GOT3 (cell line): ENCODE results near the gene FAF2.
"Not testable (repeated sequence)": the region's sequence is repeated elsewhere in the genome, so short reads cannot be mapped to it uniquely, and the experiment has no call there.

Experiments
- DNase-seq: peaks from one replicate; lab custom pipeline; 2025; ENCODE audit warnings: mixed read lengths; lab: John Stamatoyannopoulos, UW

FAF2 gene, protein sequence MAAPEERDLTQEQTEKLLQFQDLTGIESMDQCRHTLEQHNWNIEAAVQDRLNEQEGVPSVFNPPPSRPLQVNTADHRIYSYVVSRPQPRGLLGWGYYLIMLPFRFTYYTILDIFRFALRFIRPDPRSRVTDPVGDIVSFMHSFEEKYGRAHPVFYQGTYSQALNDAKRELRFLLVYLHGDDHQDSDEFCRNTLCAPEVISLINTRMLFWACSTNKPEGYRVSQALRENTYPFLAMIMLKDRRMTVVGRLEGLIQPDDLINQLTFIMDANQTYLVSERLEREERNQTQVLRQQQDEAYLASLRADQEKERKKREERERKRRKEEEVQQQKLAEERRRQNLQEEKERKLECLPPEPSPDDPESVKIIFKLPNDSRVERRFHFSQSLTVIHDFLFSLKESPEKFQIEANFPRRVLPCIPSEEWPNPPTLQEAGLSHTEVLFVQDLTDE

DNA sequence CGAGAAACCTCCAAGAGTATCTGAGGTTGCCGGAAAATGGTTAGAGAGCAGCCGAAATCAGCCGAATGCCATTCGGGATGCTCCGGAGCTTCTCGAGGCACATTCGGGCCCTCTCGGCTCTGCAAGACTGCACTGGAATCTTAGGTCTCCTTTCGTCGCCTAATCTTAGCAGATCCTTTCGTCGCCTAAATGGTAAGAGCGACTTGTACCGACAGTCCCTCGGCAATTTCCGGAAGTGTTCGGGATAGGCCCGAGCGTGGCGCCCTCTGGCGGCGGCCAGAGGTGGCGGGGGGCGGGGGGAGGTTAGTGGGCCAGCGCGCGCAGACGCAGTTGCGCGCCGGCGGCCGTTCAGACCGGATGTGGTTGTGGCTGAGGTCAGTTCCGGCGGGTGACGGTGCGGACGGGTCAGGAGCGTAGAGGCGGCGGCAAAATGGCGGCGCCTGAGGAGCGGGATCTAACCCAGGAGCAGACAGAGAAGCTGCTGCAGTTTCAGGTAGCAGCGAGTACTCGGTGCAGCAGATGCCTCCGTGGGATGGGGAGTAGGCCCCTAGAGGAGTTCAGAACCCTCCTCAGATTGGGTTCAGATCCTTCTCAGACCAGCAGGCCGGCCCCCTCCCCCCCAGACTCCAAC lies at the start of gene FAF2:
FAF2 (plus strand) TSS at position 408 of the 631 bp plus-strand sequence; CDS start at position 431, 23 bp downstream.
- peak; percentile 97 for DNase-seq

DNA sequence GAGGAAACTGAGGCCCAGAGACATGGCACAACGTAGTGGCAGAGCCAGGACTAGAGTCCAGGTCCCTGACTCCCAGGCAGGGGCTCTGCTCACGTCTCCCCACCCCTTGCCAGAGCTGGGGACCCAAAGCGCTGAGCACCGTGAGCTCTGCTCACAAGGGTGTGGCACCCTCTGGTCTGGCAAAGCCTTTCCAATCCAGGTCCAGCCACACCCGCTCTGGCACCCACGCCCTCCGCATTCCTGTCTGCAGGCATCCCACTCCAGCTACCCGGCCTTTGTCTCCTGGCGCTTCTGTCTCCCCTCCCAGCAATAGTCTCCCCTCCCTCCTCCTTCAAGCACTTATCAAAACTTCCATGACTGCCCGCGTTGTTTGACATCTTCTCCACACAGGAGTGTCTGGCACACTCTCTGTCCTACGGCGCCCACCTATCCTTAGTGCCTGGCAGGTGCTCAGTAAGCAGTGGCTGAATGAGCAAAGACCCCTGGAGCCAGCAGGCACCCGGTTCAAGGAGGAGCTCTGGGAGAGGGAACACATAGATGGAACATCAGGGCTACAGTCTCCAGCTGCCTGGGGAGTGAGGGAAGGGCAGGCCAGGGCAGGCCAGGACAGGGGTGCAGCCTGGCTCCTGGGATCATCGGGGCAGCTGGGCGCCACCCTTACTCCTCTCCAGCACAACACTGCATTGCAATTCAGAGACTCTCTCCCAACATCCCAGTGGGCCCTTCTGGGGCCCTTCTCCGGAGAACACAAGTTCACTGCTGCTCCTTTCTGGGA lies 47.6 kb upstream of the FAF2 start:
- DNase-seq: no peak

DNA sequence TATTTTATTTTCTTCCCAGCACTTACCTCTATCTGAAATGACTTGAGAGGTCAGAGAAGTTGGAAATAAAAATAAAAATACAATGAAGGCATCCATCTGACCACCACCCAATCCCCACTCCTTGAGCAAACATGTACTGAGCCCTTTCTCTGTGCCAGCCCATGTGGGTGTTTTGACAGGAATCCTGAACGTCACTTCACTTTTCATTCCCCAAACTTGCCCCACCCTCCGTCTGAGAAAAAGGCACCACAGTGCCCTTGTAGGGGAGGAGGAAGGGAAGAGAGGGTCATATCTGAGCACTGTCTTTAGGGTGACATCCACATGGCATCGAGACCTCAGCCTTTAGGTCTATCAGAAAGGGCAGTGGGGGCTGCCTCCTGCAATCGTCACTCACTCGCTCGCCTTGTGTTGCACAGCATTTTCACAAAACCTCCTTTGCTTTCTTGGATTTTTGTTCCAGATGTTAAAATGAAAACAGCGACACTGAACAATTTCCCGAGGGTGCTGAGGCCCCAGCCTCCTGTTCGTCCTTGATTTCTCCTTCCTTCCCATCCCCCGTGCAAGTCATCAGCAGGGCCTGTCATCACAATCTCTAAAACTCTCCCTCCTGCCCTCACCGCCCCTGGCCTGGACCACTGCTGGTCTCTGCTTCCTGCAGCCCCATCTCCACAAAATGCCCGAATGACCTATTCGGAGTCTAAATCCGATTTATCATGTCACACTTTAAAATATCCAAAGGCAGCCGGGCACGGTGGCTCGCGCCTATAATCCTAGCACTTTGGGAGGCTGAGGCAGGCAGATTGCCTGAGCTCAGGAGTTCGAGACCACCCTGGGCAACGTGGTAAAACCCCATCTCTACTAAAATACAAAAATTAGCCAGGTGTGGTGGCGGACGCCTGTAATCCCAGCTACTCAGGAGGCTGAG lies 46.6 kb upstream of the FAF2 start:
- DNase-seq: no peak

DNA sequence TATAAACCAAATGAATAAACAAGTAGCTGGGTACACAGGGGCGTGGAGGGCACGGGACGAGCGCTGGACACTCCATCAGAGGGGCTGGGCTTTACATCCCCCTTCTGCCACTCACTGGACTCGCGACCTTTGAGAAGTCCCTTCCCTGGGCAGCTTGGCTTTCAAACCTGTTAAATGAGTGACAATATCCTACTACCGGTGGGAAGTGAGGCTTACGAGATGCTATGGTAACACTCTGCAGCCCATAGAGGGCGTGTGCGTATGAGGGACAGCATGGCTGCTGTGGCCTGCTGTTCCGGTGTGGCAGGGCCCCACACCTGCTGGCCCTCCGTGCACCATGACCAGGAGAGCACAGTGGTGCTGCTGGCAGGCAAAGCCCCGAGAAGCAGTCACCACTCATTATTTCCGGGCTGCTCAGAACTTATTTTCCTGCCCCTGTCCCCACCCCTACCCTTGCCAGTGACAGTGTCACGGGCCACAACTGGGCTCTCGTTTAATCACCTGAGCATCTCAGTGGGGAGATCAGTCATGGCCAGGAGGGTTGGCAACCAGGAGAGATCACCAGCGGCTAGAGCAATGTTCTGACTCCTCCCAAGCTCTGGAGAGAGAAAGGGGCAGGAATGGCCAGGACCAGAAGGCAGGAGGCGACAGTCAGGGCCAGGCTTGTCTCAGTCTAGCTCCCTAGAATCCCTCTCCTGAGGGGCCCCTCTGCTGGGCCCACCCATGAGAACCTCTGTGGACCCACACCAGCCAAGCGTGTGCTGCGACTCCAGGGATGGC lies 42.3 kb upstream of the FAF2 start:
- no peak for DNase-seq

DNA sequence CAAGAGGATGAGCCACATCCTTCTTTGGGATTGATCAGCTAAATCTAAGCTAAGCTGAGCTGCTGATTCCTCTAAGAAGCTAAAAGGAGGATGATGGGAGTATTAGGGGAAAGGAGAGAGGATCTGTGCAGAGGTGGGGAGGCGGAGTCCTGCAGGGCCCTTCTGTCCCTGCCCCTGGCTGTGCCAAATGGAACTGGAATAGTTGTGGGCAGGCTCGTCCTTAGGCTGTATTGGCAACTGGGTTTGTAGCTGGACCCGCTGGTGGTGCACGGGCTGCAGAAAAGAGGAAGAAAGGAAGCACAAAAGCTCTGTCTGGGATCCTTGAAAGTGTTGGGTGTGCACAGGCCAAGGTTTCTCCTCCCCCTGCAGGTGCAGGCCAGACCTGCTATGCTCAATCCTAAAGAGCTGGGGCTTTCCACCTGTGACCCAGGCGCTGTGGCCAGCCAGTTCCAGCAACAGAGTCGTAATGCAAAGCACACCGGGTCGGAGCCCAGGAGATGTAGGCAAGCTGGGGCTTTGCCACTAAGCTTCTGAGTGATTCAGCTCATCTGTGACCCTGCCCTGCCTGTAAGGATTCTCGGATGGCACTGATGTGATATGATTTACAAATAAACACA lies 41.6 kb upstream of the FAF2 start:
- no peak for DNase-seq

DNA sequence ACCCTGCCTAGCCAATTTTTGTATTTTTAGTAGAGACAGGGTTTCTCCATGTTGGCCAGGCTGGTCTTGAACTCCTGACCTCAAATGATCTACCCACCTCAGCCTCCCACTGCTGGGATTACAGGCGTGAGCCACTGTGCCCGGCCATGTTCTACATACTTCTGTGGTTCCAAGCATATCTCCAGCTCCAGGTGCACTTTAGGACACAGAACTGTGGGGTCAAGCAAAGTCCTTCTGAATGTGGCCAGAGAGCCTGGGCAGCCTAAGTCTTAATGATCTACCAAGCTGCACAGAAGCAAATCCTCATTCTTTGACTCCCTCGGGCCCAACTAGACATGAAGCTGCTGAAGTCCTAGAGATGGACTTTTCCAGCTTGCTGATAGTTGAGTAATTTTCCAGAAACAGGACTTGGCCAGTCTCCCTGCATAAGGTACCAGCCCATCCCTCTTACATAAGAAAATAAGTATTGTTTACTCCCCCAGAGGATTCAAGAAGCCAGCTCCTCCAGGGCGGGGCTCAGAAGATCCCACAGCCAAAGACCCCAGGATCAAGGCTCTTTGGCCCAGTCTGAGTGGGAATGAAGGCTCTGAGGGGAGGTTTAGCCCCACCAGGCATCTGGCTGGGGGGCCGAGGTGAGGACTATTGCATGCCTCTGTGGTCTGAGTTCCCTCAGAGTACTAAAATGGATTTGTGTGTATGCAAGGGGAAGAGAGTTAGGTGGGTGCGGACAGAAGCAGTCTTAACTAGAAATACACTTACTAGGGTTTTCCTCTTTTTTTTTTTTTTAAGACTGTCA lies 40.5 kb upstream of the FAF2 start:
- DNase-seq: no peak

DNA sequence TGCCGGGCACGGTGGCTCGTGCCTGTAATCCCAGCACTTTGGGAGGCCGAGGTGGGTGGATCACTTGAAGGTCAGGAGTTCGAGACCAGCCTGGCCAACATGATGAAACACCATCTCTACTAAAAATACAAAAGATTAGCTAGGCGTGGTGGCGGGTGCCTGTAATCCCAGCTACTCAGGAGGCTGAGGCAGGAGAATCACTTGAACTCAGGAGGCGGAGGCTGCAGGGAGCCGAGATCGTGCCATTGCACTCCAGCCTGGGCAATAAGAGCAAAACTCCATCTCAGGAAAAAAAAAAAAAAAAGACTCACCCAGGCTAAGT lies 40.0 kb upstream of the FAF2 start:
- not testable (repeated sequence) for DNase-seq

DNA sequence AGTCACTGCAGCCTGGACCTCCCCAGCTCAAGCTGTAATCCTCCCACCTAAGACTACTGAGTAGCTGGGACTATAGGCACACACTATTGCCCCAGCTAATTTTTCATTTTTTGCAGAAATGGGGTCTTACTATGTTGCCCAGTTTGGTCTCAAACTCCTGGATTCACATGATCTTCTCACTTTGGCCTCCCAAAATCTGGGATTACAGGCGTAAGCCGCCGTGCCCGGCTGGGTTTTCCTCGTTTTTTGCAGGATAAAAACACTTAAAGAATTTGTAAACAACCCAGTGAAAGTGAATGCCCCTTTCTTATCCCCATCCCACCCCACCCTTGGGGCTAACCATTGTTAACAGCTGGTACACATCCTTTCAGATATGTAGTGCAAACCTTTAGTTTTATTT lies 39.6 kb upstream of the FAF2 start:
- DNase-seq: no peak

DNA sequence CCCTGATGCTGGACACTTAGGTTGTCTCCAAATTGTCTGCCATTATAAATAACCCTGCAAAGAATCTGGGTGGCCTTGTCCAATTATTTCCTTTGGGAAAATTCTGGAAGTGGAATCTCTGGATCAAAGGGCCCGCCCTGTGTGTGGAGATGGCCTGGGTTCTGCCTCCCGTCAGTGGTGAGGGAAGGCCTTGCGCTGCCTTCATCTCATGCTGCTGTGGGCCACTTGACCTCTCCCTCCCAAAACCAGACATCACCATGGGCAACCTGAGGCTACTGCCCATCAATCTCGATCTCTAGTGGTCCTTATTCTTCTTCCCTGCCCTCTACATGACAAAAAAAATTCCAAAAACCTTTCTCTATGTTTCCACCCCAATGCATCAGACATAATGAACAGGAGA lies 38.4 kb upstream of the FAF2 start:
- no peak for DNase-seq

DNA sequence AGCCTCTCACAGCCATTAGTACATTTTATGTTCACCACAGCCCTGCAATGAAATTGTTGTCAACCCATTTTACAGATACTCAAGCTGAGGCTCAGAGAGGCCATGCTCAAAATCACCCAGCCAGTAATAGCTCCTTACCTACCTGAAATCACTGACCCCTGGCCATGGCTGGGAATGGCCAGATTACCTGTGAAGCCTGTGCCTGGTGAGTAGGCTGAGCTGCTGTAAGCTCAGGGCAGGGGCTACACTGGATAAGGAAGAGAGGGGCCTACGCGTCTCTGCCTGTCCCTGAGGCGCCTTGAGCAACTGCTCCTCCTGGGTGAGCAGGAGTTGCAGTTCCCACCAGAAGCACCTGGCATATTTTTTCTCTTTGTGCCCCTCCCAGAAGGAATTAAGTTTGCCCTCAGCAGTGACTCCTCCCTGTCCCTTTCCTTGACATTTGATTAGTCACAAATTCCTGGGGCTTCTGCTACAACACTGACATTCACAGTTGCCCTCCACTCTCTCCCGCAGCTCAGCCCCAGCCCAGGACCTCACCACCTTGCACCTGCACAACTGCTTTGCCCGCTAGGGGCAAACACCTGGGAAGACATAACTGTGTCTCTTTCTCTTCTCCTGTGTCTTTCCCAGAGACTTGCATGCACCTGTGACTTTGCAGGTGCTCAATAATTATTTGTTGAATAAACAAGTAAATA lies 37.6 kb upstream of the FAF2 start:
- DNase-seq: no peak

DNA sequence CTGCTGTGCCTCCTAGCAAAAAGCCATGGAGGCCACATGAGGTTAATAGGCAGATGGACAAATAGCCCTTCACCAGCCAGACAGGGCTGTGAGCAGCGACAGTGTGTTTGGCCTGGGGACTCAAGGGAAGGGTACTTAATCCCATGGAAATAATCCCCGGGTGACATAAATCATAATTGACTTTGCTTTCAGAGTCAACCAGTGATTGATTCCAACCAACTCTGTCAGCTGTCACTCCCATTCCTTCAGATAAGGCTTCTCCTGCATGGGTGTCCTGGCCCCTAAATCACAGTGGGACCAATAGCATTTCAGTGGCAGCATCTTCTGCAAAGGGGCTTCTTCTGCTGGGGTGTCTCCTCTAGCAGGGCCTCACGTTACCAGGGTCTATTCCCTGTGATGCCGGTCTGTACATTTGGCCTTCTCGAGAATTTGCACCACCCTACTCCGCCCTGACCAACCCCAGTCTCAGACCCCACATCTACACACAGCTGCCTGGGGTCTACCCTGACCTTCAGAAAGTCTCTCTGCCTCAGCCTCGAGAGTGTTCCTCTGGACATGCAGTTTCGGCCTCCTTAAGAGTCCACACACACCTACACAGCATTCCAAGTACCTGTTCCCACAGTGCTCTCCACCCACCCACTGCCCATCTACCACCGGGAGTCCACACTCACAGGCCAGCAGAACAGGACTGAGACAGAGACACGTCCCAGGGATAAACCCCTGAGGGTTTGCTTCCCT lies 35.5 kb upstream of the FAF2 start:
- DNase-seq: no peak

DNA sequence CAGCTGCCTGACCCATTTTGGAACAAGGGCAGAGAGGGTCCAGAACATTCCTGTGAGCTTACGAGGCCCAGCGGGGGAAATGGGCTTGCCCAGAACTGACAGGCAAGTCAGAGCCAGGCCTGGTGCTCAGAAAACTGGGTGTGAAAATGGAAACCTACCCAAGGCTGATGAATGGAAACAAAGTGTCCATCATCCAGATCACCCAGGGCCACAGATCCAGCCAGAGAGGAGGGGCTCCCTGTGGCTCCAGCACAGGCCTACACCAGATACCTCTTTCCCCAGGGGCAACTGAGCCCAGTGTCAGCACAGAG lies 35.0 kb upstream of the FAF2 start:
- DNase-seq: no peak

DNA sequence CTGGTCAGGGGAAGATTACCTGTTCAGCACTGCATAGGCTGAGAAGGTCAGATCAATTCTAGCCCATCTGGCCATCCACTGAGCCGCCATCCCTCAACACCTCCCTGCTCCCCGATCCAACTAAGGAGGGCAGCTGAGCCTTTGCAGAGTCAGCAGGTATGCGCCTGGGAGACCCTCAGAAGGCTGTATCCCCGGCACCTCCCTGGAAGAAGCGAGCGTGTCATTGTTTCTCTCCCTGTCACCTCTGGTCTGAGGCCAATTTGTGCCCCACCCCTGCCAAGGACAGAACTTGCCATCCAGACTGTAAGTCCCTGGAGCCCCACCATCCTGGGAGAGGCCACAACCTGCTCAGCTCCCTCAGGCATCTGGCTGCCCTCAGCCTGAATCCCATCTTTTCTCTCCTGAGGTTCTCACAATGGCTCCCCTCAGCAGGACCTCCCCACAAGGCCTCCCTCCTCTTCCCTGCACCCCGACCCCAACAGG lies 34.4 kb upstream of the FAF2 start:
- no peak for DNase-seq

DNA sequence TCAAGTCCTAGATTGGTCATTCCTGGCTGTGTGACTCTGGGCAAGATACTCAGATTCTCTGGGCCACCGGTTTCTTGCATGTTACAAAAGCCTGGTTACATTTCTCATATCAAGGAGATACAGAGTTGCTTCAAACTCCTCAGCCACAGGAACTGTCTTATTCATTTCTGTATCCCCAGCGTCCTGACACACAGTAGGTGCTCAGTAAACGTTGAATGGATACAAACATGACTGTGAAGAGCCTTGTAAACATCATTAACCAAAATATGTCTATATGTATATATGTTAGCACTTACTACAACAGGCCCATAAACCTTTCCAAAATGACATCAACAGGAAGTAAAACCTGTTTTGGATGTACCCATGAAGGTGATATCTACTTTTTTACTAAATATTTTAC lies 33.5 kb upstream of the FAF2 start:
- DNase-seq: no peak

DNA sequence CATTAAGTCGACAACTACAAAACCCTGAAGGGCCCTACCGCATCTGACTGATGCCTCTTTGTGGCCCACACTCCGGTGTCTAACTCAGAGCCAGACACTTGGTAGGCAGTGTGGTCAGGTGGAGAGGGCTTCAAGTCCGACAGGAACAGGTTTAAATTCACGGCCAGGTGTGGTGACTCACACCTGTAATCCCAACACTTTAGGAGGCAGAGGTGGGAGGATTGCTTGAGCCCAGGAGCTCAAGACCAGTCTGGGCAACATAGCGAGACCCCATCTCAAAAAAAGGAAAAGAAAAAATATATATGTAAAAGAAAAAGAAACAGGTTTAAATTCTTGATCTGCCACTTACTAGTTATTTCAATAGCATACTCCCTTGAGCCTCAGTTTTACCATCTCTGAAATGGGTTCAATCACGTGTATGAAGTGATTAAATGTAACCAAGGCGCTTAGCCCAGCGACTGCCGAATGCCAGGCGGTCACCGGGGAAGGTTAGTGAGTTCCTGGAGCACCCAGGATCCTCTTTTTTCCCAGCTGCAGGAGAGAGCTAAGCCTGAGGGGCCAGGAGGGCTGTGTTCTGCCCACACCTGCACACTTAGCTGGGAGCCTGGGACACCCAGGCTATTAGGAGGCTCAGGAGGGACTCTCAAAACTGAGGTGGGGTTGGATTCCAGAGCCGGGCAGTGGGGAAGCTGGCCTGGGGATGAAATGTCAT lies 32.8 kb upstream of the FAF2 start:
- no peak for DNase-seq

DNA sequence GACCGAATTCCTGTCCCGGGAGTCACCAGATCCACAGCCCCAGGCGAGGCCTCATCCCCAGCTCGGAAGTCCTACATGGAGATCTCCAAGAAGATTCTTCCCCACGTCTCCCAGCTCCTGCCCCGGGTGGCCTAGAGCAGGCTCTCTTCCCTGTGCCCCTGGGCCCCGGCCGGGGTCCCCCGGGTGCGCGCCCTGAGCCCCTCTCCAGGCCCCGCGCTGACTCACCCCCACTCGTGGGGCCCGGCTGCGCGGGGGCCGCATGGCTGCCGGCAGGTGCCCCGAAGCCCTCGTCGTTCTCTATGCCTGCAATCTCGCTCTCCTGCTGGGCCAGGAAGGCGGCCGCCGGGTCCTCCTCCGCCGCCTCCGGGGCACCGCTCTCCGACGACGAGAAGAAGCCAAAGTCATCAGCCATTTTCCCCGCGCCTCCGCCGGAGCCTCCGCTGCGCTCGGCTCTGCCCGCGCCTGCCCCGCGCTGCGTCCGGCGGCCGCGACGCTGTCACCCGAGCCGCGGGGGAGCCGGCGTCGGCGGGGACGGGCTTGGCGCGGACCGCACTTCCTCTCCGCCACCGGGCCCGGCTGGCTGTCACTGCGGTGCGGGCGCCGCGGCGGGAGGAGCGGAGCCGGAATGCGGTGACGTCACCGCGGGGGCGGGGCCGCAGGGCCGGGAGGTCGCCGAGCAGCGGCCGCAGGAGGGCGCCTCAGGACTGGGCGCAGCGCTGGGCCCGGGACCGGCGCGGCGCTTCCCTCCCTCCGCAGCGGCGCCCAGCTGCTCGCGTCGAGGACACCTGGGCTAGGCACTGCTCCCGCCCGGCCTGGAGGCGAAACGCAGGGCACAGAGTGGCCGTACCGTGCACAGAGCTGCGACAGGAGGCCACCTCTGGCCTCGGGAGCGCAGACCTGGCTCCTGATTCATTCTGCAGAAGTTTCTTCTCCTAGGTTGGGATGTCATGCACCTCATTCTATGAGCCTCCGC lies 31.9 kb upstream of the FAF2 start, which contains the start of gene CLTB:
CLTB (minus strand) TSS at position 588 of the 973 bp plus-strand sequence; CDS start at position 412, 176 bp downstream.
- DNase-seq: peak; percentile 64
